ENCODE results near the gene PVRIG.

DNA sequence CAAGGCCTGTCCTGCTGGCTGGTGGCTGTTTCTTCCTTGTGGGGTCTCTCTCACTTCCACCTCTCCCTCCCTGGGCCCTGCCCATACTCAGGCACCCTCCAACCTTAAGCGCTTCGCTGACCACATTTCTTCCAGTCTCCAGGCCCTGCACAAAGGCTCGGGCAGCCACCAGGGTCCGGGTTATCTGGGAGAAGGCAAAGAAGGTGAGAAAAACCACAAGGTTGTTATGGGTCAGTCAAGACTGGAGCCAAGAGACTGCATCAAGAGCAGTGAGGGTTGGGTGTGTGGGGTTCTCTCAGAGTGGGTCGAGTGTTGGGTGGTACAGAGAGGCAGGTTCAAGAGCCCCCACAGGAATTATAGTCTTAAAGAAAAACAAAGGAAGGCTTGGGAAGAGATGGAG, 45.2 kb upstream of the PVRIG start:
- TF ChIP-seq SP1 (IDR thresholded peaks at IDR 0.05) (no peak), CTBP1 (IDR thresholded peaks at IDR 0.05; ENCODE audit: borderline replicate concordance) (no peak), BHLHE40 (IDR thresholded peaks at IDR 0.05; ENCODE audit: borderline replicate concordance) (no peak), SUZ12 (IDR thresholded peaks at IDR 0.05) (no peak), NFRKB (IDR thresholded peaks at IDR 0.05) (no peak), LEF1 (IDR thresholded peaks at IDR 0.05; ENCODE audit: borderline replicate concordance) (no peak), ARNT (IDR thresholded peaks at IDR 0.05) (no peak), FOXM1 (IDR thresholded peaks at IDR 0.05; ENCODE audit: borderline replicate concordance) (no peak), TARDBP (IDR thresholded peaks at IDR 0.05) (no peak), FOXK2 (IDR thresholded peaks at IDR 0.05) (no peak), ZNF384 (IDR thresholded peaks at IDR 0.05) (no peak), ELF4 (IDR thresholded peaks at IDR 0.05) (no peak)
- TF ChIP-seq, protein P1, sequence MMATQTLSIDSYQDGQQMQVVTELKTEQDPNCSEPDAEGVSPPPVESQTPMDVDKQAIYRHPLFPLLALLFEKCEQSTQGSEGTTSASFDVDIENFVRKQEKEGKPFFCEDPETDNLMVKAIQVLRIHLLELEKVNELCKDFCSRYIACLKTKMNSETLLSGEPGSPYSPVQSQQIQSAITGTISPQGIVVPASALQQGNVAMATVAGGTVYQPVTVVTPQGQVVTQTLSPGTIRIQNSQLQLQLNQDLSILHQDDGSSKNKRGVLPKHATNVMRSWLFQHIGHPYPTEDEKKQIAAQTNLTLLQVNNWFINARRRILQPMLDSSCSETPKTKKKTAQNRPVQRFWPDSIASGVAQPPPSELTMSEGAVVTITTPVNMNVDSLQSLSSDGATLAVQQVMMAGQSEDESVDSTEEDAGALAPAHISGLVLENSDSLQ (IDR thresholded peaks at IDR 0.05): no peak
